Suprapubic skin (tissue), 4 donors: Measurements from ENCODE around the gene MDK. TPM values are rescaled to one million over a fixed set of nuclear protein-coding genes. Genes with fewer than 3 reads are reported as not detected.

Experiments
- DNase-seq, 2 donors: peaks; one replicate each; pipeline ENCODE4 v3.0.0-alpha.2; 2019; ENCODE audit warnings: low spot score in 2 of 2
- H3K27ac ChIP-seq: fragments of 200-600 bp; sonication (generic); one replicate; pipeline ENCODE4 v1.5.1; 2019
- H3K27me3 ChIP-seq: fragments of 200-600 bp; sonication (generic); one replicate; pipeline ENCODE4 v1.5.1; 2019
- H3K36me3 ChIP-seq: fragments of 200-600 bp; sonication (generic); one replicate; pipeline ENCODE4 v1.5.1; 2019
- H3K4me1 ChIP-seq: fragments of 200-600 bp; sonication (generic); one replicate; pipeline ENCODE4 v1.5.1; 2019
- H3K4me3 ChIP-seq: fragments of 200-600 bp; sonication (generic); one replicate; pipeline ENCODE4 v1.5.1; 2019; ENCODE audit warnings: mild to moderate bottlenecking
- H3K9me3 ChIP-seq: fragments of 200-600 bp; sonication (generic); one replicate; pipeline ENCODE4 v1.5.1; 2019
- CTCF ChIP-seq, 2 donors: fragments of 200-600 bp in 1 of 2; fragments of 450-650 bp in 1 of 2; sonication (generic) in 1 of 2; IDR thresholded peaks; one replicate each; pipeline ENCODE4 v1.5.1; 2016 to 2019; ENCODE audit warnings: antibody characterized with exemption in 2 of 2, mild to moderate bottlenecking in 1 of 2, moderate library complexity in 1 of 2
- EP300 ChIP-seq: sonication (generic); formaldehyde crosslinking; IDR thresholded peaks from one replicate; pipeline ENCODE4 v1.6.1; 2017; ENCODE audit warnings: antibody characterized with exemption
- POLR2A ChIP-seq, 2 donors: fragments of 450-650 bp; IDR thresholded peaks; one replicate each; pipeline ENCODE4 v1.6.1; 2017; ENCODE audit warnings: antibody characterized with exemption in 2 of 2, mild to moderate bottlenecking in 2 of 2, moderate library complexity in 2 of 2
- POLR2AphosphoS5 ChIP-seq, 3 donors: sonication (generic); formaldehyde crosslinking; IDR thresholded peaks; one replicate each; pipeline ENCODE4 v1.6.1; 2017; ENCODE audit warnings: antibody characterized with exemption in 3 of 3
- WGBS: methylation state at CpG from one replicate; pipeline ENCODE4 v1.1.5; 2018; 5-methylcytosine and 5-hydroxymethylcytosine counted together
- total RNA-seq, 4 donors: library from RNA; depleted of rRNA; stranded (reverse); fragments of >200 nt; gene quantifications; one replicate each; pipeline ENCODE4 v1.1.0, GENCODE V29; 2016

MDK gene
- total RNA-seq, 4 donors from 2014 or later, result 9.1 to 22.6 (median 13.9) TPM

GRCh38 chr11:46360878-46361277 lies 20.6 kb upstream of the MDK start:
- TF ChIP-seq CTCF (IDR thresholded peaks at IDR 0.05), result no peak
- no peak for TF ChIP-seq POLR2AphosphoS5 (IDR thresholded peaks at IDR 0.05)
- no peak for TF ChIP-seq POLR2A (IDR thresholded peaks at IDR 0.05)
- no peak for TF ChIP-seq EP300
- no peak for DNase-seq
- H3K9me3 ChIP-seq, result no peaks in the 10 kb centered on the region
- H3K36me3 ChIP-seq, result no peaks in the 10 kb centered on the region
- no peaks in the 10 kb centered on the region for H3K27me3 ChIP-seq
- H3K4me3 ChIP-seq, result peak overlapping the region; percentile 38
- H3K4me1 ChIP-seq, result peaks cover 68% of the 10 kb centered on the region
- WGBS, result 41% methylated on average over 7 of the region's 7 CpGs
- H3K27ac ChIP-seq, result peak overlapping the region; percentile 80

- Histone ChIP-seq H3K4me1 (peaks cover 63% of the 10 kb centered on the region), H3K36me3 (peaks cover 4% of the 10 kb centered on the region), H3K4me3 (peak overlapping the region; percentile 38), H3K27ac (peak overlapping the region; percentile 80), H3K9me3 (no peaks in the 10 kb centered on the region), H3K27me3 (no peaks in the 10 kb centered on the region)
- DNase-seq, result no peak
- 28% methylated on average over 15 of the region's 26 CpGs for WGBS
- TF ChIP-seq POLR2A (IDR thresholded peaks at IDR 0.05) (no peak), CTCF (IDR thresholded peaks at IDR 0.05) (no peak), POLR2AphosphoS5 (IDR thresholded peaks at IDR 0.05) (no peak), EP300 (no peak)
Measured at GRCh38 chr11:46361283-46362155, 19.9 kb upstream of the MDK start.

GRCh38 chr11:46362156-46363030 lies 19.1 kb upstream of the MDK start:
- Histone ChIP-seq H3K27me3 (no peaks in the 10 kb centered on the region), H3K27ac (peak overlapping the region; percentile 80), H3K4me1 (peaks cover 63% of the 10 kb centered on the region), H3K4me3 (peak overlapping the region; percentile 38), H3K9me3 (no peaks in the 10 kb centered on the region), H3K36me3 (peaks cover 8% of the 10 kb centered on the region)
- TF ChIP-seq POLR2AphosphoS5 (IDR thresholded peaks at IDR 0.05), result no peak
- WGBS, result 82% methylated on average over 8 of the region's 20 CpGs
- no peak for DNase-seq

GRCh38 chr11:46363031-46363407 lies 18.4 kb upstream of the MDK start:
- TF ChIP-seq EP300 (no peak), POLR2AphosphoS5 (IDR thresholded peaks at IDR 0.05) (no peak), POLR2A (IDR thresholded peaks at IDR 0.05) (no peak), CTCF (IDR thresholded peaks at IDR 0.05) (no peak)
- DNase-seq, result no peak
- no peaks in the 10 kb centered on the region for H3K9me3 ChIP-seq
- peaks cover 8% of the 10 kb centered on the region for H3K36me3 ChIP-seq
- no peaks in the 10 kb centered on the region for H3K27me3 ChIP-seq
- peak overlapping the region; percentile 38 for H3K4me3 ChIP-seq
- H3K27ac ChIP-seq, result peak overlapping the region; percentile 80
- peaks cover 63% of the 10 kb centered on the region for H3K4me1 ChIP-seq
- 64% methylated on average over 9 of the region's 9 CpGs for WGBS

GRCh38 chr11:46363455-46364005 lies 17.9 kb upstream of the MDK start:
- peak overlapping the region; percentile 80 for H3K27ac ChIP-seq
- DNase-seq, result no peak
- 65% methylated on average over 11 of the region's 21 CpGs for WGBS
- H3K4me1 ChIP-seq, result peaks cover 63% of the 10 kb centered on the region
- H3K4me3 ChIP-seq, result peak overlapping the region; percentile 38
- H3K27me3 ChIP-seq, result no peaks in the 10 kb centered on the region
- no peak for TF ChIP-seq POLR2AphosphoS5 (IDR thresholded peaks at IDR 0.05)
- TF ChIP-seq POLR2A (IDR thresholded peaks at IDR 0.05), result no peak
- TF ChIP-seq CTCF (IDR thresholded peaks at IDR 0.05), result no peak
- TF ChIP-seq EP300, result no peak
- no peaks in the 10 kb centered on the region for H3K9me3 ChIP-seq
- peaks cover 13% of the 10 kb centered on the region for H3K36me3 ChIP-seq
